Stimulated activated naive CD4-positive, alpha-beta T cell (primary cell): ENCODE measurements around the gene FGFRL1.
"Not testable (repeated sequence)": the region's sequence is repeated elsewhere in the genome, so short reads cannot be mapped to it uniquely, and the experiment has no call there.

Source experiments
- DNase-seq, 6 experiments: peaks; one replicate each; lab custom pipeline; 2025; lab: John Stamatoyannopoulos, UW

FGFRL1 gene

DNA sequence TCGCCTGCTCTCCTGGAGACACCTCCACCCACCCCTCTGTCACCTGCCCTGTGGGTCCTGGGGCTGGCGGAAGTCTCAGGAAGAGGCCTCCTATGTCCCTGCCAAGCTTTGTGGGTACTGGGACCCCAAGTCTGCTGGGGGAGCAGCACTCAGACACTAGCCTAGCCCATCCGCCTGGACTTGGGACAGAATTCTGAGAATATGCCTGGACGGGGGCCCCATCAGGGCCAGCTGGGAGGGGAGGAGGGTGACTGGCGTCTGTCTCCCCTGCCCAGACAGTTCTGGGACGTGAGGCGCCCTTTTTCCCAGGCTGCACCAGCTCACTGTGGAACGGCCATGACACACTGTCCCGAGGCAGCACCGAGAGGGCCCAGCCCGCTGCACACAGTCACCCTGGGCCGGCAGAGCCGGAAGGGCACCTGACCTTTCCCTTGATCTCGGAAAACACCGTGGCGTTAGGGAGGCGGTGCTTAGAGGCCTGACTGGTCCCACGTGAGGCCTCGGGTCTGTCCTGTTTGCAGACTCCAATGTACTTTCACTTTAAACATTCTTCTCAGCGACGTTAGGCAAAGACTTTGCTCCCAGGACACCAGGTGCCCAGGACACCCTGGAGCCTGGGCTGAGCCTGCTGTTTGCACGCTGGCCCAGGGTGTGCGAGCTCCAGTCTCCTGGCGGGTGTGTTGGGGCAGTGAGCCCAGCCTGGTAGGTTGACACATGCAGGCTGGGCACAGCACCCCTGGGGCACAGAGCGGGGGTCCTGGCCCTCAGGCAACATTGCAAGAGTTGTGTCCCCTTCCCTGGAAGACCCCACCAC is 18.9 kb upstream of the FGFRL1 start:
- no peak for DNase-seq

DNA sequence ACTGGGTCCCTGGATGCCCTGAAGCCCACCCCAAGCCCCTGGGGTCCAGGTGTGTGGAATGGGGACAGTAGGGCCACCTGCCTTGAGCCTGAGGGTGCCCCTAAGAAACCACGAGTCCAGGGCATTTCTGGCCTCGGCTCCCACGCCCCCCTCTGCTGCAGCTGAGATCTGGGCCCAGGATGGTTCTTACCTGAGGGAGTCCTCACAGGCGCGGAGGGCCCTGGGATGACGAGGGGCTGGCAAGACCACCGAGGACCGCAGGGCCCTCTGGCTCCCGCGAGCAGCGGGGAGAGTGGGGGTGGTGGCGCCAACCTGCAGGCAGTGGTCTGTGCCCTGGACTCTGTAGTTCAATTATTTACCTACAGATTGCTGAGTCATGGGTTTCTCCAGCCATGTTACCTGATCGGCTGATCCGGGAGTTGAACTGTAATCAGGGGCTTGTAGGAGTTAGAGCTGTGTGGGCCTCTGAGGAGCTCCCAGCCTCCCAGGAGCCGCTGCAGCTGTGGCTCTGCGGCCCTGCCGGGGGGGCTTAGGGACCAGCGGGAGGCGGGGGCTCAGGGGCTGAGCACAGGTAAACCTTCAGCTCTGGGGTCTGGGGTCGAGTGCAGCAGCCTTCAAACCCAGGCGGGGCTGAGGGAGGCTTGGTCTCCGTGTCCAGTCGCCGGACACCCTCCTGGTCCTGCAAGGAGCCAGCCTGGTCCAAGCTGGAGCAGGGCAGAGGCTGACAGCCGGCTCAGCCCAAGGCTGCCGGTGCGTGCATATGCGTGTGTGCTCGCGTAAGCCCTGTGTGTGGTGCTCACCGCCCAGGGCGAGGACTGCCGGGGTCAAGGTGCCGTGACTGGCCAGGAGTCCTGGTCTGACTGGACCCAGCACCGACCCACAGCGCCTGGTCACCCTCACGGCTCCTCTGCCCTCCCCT is 18.1 kb upstream of the FGFRL1 start, which contains the start of gene SLC26A1:
Gene SLC26A1, minus strand, starts transcription at position 294 of the 919 bp plus-strand sequence. CDS start 1,701 bp downstream, outside the sequence.
- DNase-seq, result no peak

DNA sequence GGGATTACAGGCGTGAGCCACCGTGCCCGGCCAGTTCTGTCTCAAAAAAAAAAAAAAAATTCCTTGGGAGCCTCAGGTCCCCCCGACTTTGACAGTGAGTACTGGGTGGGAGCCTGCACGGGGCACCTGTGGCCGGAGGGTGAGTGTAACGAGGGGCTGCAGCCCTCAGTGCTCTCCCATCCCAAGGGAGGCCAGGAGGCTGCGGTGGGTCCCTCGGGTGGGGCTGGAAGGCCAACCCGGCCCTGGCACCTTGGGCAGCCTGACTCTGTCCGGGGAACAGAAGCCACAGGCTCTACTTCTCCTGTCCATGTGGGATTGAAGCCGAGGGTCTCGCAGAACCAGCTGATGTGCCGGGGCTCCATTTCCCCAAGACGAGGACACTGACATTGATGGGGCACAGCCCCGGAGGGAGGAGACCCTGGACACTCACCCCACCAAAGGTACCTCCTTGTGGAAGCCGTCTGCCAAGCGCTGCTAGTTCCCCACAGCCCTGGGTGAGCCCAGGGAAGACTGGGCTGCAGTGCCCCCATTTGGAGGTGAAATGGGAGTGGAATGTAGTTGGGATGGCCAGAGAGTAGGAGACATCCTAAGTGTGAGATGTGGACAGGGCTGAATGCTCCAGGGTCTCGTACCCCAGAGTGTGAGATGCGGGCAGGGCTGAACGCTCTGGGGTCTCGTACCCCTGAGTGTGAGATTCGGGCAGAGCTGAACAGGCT is 16.0 kb upstream of the FGFRL1 start:
- no peak for DNase-seq

DNA sequence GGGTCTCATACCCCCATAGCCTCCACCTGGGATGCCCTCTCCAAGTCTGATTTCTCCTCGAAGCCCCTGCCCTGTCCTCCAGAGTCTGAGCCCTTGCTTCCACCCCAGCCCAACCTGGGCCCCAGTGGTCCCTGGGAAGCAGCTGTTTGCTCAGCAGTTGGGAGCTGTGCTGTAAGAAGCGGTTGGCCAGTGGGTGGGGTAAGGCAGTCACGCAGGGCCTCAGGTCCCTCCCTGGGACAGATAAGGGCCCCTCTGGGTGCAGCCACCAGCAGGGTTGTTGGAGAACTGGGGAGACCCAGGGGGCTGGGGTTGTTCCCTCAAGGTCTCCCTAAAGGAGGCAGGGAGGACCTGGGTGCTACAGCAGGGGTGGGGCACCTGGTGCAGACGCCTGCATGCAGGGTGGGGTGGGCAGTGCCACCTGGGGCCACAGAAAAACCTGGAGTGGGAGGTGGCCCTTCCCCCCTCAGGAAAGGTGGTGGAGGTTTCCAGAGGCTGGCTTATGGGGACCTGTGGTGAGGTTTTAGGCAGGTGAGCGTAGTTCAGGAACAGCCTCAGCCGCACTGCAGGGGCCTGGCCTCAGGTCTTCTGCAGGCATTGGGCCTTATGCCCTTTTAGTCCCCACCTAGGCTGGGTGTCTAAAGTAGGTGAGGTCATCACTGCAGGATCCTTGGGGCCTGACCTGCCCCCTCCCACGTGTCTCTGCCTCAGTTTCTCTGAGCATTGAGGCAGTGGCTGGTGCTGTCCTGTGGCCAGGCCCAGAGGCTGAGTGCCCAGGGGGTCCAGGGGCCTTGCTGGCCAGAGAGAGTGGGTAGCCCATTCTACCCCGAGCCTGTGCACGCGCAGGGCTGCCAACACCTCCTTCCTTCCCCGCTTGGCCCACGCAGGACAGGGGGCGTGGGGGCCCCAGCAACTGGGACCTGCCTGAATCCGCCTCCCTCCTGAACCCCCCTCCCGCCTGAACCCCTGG is 15.1 kb upstream of the FGFRL1 start:
- no peak for DNase-seq

DNA sequence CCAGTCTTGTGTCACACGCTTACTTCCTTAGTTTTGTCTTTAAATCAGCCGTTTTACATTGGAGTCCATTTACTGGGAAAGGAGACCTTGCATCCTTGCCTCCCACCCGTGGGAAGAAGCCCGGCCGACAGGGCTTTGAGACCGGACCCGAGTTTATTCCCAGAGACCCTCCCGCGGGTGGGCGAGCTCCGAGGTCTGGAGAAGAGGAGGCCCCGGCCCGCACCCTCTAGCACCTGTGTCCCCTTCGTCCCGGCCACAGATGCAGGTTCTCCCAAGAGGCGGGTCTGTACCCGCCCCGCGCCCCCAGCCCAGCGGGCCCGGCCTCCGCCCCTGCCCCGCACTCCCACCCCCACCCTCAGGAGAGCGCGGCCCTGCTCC is 14.4 kb upstream of the FGFRL1 start:
- no peak for DNase-seq

DNA sequence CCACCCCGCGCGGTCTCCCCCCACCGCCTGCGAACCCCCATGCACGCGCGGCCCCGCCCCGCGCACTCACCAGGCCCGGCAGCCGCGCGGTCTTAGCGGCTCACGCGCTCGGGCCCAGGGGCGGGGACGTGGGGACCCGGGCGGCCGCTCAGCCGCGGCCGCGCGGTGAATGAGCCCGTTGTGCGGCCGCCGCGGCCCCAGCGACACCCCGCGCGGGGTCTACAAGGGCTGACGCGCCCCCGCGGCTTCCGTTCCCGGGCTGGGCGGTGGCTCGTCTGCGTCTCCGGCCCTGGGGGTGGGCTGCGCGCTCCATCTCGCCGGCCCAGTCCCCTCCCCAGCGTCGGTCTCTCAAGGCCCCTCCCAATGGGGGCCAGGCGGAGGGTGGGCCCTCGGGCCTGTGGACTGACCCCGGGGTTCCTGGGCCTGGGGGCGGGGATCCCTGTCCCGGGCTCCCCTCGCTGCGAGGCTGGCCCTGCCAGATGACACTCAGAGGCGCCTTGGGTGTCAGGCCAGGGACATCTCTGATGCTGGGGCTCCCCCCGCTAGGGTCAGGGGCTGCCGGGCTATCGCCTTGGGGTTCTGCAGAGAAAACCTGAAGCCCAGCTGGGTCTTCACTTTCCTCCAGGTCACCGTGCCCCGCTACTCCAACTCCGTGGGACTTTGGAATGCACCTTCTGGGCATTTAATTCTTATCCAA is 13.9 kb upstream of the FGFRL1 start:
- no peak for DNase-seq

DNA sequence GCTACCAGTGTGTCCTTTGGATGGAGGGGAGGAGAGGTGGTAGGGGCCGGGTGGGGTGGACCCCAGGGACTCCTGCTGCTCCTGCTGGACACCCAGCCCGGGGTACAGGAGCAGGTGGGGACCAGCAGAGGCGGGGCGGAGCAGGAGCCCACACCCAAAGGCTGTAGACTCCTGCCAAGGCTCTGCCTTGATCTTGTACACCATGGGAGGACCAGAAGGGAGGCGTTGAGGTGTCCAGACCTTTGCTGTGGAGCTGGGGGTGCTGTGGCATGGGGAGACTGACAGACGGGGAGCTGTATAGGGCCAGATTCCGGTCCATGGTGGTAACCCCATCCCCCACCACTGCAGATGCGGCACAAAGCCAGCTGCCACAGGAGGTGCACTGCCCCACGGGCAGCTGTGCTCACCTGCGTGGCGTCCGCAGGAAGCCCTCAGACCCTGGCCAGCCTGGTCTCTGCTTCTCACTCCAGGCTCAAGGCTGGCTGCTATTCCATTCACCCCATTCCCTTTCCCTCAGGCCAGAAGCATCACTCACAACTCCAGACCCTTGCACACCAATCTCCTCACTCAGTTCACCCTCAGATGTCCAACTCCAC is 13.2 kb upstream of the FGFRL1 start:
- DNase-seq, result no peak

DNA sequence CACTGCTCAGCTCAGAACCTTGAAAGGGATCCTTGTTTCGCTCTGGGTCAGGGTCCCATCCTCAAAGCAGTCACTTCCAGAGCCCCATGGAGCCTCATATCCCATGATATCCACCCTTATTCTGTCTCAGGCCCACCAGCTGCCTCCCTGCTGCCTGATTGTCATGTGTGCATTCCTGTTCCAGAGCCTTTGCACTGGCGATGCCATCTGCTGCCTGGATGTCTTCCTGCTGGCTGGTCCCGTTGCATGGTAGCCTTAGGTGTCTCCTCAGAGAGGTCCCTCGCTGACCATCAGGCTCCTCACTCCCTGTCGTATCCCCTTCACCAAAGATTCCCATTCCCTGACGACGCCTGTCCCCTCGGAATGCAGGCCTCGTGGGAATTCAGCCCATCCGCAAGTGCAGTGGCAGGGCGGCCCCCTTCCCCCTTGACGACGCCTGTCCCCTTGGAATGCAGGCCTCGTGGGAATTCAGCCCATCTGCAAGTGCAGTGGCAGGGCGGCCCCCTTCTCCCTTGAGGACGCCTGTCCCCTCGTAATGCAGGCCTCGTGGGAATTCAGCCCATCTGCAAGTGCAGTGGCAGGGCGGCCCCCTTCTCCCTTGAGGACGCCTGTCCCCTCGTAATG is 12.1 kb upstream of the FGFRL1 start:
- DNase-seq, result not testable (repeated sequence)

DNA sequence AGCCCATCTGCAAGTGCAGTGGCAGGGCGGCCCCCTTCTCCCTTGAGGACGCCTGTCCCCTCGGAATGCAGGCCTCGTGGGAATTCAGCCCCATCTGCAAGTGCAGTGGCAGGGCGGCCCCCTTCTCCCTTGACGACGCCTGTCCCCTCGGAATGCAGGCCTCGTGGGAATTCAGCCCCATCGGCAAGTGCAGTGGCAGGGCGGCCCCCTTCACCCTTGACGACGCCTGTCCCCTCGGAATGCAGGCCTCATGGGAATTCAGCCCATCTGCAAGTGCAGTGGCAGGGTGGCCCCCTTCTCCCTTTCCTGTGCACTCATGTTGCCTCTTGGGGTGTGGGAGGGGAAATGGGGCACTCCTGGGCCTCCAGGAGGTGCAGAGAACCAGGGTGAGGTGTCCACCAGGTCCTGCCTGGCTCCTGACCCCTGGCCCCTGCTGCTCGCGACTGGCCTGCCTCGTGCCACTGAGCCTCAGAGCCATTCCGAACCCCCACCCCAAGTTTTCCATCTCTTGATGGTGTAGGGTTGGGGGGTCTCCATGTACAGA is 11.5 kb upstream of the FGFRL1 start:
- DNase-seq, result no peak

DNA sequence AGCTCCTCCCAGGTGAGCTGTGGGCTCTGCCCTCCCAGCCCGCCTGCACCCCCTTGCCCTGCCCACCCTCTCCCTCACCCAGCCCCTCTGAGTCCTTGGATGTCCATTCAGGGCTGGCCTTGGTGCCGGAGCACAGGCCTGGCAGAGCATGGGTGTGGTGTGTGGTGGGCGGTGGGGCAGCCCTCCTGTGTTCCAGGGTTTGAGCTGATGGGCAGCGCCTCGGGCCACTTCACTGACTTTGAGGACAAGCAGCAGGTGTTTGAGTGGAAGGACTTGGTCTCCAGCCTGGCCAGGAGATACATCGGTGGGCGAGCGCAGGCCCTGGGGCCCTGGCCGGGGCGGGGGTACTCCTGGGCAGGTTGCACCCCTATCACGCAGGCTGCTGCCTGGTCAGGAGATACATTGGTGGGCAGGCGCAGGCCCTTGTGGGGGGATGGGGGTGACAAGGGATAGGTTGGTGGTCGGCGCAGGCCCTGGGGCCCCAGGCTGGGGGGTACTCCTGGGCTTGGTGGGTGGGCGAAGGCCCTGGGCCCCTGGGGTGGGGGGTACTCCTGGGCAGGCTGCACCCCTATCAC is 10.7 kb upstream of the FGFRL1 start:
- DNase-seq, result no peak

DNA sequence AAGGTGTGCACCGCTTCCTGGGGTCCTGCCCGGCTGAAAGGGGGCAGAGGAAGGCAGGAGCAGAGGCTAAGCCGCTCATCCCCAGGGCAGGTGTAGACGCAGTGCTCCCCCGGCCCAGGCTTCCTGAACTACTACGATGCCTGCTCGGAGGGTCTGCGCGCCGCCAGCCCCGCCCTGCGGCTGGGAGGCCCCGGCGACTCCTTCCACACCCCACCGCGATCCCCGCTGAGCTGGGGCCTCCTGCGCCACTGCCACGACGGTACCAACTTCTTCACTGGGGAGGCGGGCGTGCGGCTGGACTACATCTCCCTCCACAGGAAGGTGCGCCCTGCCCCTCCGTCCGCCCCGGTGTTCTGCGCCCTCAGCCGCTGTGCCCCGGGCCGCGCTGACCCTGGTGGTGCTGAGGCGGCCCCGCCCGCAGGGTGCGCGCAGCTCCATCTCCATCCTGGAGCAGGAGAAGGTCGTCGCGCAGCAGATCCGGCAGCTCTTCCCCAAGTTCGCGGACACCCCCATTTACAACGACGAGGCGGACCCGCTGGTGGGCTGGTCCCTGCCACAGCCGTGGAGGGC is 9.8 kb upstream of the FGFRL1 start:
- DNase-seq, result no peak

DNA sequence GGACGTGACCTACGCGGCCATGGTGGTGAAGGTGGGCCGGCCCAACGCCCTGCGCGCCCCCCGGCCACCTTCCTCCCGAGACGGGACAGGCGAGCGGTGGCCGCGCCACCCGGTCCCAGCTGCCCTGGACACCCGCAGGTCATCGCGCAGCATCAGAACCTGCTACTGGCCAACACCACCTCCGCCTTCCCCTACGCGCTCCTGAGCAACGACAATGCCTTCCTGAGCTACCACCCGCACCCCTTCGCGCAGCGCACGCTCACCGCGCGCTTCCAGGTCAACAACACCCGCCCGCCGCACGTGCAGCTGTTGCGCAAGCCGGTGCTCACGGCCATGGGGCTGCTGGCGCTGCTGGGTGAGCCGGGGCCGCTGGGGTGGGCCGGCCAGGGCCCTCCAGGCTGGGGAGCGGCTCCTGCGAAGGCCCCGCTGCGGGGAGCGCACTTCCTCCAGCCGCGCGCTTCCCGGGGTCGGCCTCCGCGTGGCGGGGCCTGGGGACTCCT is 9.2 kb upstream of the FGFRL1 start:
- DNase-seq, result no peak

DNA sequence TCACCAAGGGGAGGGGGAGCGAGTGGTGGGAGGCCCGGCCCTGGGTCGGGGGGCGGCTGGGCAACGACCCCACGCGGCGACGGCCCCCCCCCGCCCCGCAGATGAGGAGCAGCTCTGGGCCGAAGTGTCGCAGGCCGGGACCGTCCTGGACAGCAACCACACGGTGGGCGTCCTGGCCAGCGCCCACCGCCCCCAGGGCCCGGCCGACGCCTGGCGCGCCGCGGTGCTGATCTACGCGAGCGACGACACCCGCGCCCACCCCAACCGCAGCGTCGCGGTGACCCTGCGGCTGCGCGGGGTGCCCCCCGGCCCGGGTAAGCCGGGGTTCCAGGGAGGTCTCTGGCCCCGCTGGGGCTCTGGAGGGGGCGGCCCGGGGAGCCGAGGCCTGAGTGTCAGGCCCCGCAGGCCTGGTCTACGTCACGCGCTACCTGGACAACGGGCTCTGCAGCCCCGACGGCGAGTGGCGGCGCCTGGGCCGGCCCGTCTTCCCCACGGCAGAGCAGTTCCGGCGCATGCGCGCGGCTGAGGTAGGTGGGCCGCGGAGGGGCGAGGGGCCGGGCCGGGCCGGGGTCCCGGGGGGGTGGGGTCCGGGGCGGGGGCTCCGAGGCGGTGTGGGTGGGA is 8.7 kb upstream of the FGFRL1 start:
- no peak for DNase-seq

DNA sequence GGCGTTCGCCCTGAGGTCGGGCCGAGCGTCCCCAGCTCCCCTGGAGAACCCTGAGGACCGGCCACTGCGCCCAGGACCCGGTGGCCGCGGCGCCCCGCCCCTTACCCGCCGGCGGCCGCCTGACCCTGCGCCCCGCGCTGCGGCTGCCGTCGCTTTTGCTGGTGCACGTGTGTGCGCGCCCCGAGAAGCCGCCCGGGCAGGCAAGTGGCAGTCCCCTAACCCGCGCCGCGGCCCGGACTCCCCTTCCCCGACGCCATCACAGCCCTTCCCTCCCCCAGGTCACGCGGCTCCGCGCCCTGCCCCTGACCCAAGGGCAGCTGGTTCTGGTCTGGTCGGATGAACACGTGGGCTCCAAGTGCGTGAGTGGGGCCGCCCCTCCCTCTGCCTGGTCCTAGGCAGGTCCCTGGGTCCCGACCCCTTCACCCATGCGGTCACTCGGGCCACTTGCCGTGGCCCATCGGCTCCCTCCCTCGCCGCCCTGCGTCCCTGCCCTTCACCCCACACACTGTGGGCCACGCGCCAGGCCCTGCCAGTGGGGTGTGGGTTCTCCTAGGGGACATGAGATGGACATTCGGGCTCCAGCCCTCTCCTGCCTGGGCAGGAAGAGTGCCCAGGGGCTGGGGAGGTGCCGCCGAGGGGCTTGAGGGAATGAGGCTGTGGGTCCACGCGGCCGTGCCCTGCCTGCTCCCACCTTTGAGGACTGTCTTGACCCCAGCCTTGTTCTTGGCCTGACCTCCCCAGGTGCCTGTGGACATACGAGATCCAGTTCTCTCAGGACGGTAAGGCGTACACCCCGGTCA is 8.0 kb upstream of the FGFRL1 start:
- DNase-seq, result no peak

DNA sequence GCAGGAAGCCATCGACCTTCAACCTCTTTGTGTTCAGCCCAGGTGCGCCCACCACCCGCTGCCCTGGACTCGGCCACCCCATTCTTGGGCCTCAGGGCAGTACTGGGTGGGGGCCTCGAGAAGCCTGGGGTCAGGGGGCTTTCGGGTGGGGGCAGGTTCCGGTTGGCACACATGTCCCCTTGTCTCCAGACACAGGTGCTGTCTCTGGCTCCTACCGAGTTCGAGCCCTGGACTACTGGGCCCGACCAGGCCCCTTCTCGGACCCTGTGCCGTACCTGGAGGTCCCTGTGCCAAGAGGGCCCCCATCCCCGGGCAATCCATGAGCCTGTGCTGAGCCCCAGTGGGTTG is 7.4 kb upstream of the FGFRL1 start:
- no peak for DNase-seq

DNA sequence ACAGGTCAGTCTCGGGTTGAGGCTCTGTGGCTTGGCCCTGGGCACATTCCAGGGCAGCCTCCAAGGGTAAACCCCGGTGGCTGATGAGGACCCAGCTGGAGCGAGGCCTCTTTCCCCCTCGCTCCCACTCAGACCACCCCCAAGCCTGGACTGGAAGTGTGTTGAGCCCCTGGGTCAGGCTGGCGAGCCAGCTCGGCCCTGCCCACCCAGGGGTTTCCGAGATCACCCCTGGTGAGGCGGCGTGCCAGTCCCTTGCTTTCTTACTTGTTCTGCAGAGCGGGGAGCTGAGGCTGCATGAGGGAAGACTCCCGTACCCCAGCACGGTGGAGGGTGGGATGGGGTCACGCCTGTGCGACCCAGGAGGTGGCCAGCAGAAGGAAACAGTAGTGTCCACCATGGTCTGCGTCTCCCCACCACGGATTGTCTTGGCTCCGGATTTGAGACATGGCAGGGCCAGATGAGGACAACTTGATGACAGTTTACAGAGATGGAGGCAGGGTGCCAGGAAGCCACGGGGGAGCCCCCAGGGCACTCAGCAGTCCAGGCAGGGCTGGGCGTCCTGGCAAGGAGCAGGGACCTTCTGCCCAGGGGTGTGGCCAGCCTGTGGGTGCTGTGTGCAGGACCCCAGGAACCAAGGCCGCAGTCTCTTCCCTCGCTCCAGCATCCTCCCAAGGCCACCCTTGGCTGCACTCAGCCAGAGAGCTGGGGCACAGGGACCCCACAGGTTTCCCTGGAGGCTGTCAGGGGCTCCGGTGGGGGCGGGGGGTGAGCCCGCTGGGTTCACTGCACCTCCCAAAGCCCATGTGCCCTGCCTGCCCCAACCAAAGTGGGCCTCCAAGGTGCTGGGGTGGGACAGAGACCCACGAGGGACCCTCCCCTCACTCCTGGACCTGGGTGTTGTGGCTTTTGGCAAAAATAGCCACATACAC is 6.6 kb upstream of the FGFRL1 start:
- no peak for DNase-seq
